Measurements from ENCODE around the gene EFNA4.

GRCh38 chr1:155014709-155015508 lies 48.6 kb upstream of the EFNA4 start:
- TF ChIP-seq CTCF (IDR thresholded peaks at IDR 0.05; ENCODE audit: low read depth, low read length, missing input control): no peak
- TF ChIP-seq HNF4G (IDR thresholded peaks at IDR 0.05): no peak
- no peak for TF ChIP-seq TAF1 (conservative IDR thresholded peaks at IDR 0.05)
- no peak for TF ChIP-seq RXRA (IDR thresholded peaks at IDR 0.05)
- TF ChIP-seq GABPA (IDR thresholded peaks at IDR 0.05 in 1 of 2, conservative IDR thresholded peaks at IDR 0.05 in 1 of 2): no peak
- no peak for TF ChIP-seq JUND (IDR thresholded peaks at IDR 0.05)
- TF ChIP-seq MAX (IDR thresholded peaks at IDR 0.05): no peak
- no peak for TF ChIP-seq RAD21 (IDR thresholded peaks at IDR 0.05)
- no peak for TF ChIP-seq REST (IDR thresholded peaks at IDR 0.05)
- TF ChIP-seq EGR1 (IDR thresholded peaks at IDR 0.05; ENCODE audit: low read depth in 2 of 2): no peak
- TF ChIP-seq ATF3 (IDR thresholded peaks at IDR 0.05): no peak
- TF ChIP-seq YY1 (IDR thresholded peaks at IDR 0.05): no peak
- TF ChIP-seq ZBTB33 (IDR thresholded peaks at IDR 0.05): no peak
- no peak for TF ChIP-seq HNF4A (conservative IDR thresholded peaks at IDR 0.05)

All from liver (tissue), 3 donors.